Small intestine (tissue), 7 donors: ENCODE measurements around the gene SLC17A7. TPM values are rescaled to one million over a fixed set of nuclear protein-coding genes. Genes with fewer than 3 reads are reported as not detected.
A peak's percentile ranks its signal among the peaks of the same experiment; 100 is the strongest.

ENCODE experiments used
- DNase-seq, 2 donors: peaks; one replicate each; pipeline versions ENCODE4 v3.0.0 to v3.0.0-alpha.2; 2013
- FAIRE-seq: peaks from 2 replicates; lab custom pipeline; 2012; peaks lifted over from hg19 to GRCh38; lab: Jason Lieb, UNC
- H3K27ac ChIP-seq, 3 donors: one replicate each; pipeline ENCODE4 v1.5.1; 2013; ENCODE audit warnings: low read length in 2 of 3, mild to moderate bottlenecking in 2 of 3, control low read depth in 1 of 3, inconsistent platforms in 1 of 3, low read depth in 1 of 3, moderate library complexity in 1 of 3
- H3K27me3 ChIP-seq, 3 donors: one replicate each; pipeline ENCODE4 v1.6.1; 2013; ENCODE audit warnings: low read length in 3 of 3, inconsistent platforms in 1 of 3; ENCODE audit not compliant: control insufficient read depth in 3 of 3, insufficient read depth in 3 of 3
- H3K36me3 ChIP-seq, 3 donors: one replicate each; pipeline ENCODE4 v1.6.1; 2013; ENCODE audit warnings: low read length in 3 of 3, inconsistent platforms in 1 of 3, low read depth in 1 of 3, mild to moderate bottlenecking in 1 of 3, moderate library complexity in 1 of 3; ENCODE audit not compliant: control insufficient read depth in 3 of 3, insufficient read depth in 2 of 3
- H3K4me1 ChIP-seq, 3 donors: one replicate each; pipeline ENCODE4 v1.6.1; 2013; ENCODE audit warnings: low read length in 2 of 3, inconsistent platforms in 1 of 3, low read depth in 1 of 3, mild to moderate bottlenecking in 1 of 3, moderate library complexity in 1 of 3; ENCODE audit not compliant: control insufficient read depth in 3 of 3, insufficient read depth in 2 of 3
- H3K4me3 ChIP-seq, 3 donors: one replicate each; pipeline ENCODE4 v1.5.1; 2013; ENCODE audit warnings: low read length in 3 of 3, control low read depth in 1 of 3, inconsistent platforms in 1 of 3, low read depth in 1 of 3, mild to moderate bottlenecking in 1 of 3, moderate library complexity in 1 of 3
- H3K9me3 ChIP-seq, 2 donors: one replicate each; pipeline ENCODE4 v1.6.1; 2013; ENCODE audit warnings: low read depth in 1 of 2, low read length in 1 of 2; ENCODE audit not compliant: control insufficient read depth in 2 of 2, insufficient read depth in 1 of 2
- WGBS, 3 donors: extraction: QIAGEN DNeasy Blood & Tissue Kit; methylation state at CpG; one replicate each; pipeline ENCODE4 v1.1.7; 2013; 5-methylcytosine and 5-hydroxymethylcytosine counted together
- polyA plus RNA-seq, 4 donors: library from polyadenylated mRNA; stranded (reverse) in 3 of 4; unstranded in 1 of 4; fragments of 200-250 nt in 3 of 4; fragments of 120-200 nt in 1 of 4; gene quantifications; one replicate each; pipeline versions ENCODE4 v1.2.1 to v1.2.3, GENCODE V29; 2013
- donor health status: healthy with polysubstance abuse.
- donor health status: control.
- donor health status: control.
- donor health status: Bipolar disorder and iron deficiency.
- donor health status: healthy.

The SLC17A7 gene
- polyA plus RNA-seq, 4 donors, result 0.09 to 1.1 (median 0.25) TPM

DNA sequence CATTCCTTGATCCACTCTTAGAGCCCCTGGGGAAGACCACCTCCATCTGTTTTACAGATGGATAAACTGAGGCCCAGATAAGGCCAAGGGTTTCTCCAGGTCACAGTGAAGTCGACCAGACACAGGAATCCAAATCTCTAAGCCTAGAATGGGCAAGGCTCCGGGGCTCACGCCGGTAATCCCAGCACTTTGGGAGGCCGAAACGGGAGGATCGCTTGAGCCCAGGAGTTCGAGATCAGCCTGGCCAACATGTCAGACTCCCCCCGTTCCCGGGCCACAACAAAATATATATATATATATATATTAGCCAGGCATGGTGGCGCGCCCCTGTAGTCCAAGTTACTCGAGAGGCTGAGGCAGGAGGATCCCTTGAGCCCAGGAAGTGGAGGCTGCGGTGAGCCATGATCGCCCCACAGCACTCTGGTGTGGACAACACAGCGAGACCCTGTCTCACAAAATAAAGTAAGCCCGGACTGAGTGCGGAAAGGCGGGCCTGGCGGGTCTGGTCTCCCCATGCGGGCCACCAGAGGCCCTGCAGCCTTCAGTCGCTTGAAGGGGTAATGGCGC is 45.5 kb upstream of the SLC17A7 start:
- no peak for FAIRE-seq
- DNase-seq, result no peak

DNA sequence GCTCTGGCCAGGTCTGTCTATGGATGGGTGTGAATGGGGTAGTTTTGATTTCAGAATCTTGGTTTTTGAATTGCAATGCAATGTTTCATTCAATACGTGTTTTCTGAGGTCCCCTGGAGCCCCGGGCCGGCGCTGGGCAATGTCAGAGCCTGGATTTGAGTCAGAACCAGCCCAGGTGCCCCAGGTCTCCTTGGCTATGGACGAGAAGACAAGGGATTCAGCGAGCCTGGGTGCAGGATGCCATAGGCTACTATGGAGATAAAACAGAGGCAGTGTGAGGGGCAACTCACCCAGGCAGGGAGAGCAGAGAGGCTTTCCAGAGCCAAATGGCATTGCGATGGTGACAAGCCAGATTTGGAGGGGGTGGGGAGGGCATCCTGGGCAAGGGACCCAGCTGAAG is 44.9 kb upstream of the SLC17A7 start:
- FAIRE-seq, result no peak
- 91 to 92% (median 92%) methylated on average over 7 of the region's 7 CpGs for WGBS, 3 donors
- H3K36me3 ChIP-seq, result peaks cover 7 to 46% (median 12%) of the 10 kb centered on the region in 3 donors

More for the DNA sequence above, 45.5 kb upstream of the SLC17A7 start:
- peak overlapping the region in 1 of 3 donors; percentile 12 for H3K4me3 ChIP-seq
- H3K4me1 ChIP-seq, result peaks cover 0 to 34% (median 0%) of the 10 kb centered on the region in 3 donors
- H3K36me3 ChIP-seq, result peaks cover 11 to 52% (median 12%) of the 10 kb centered on the region in 3 donors
- H3K9me3 ChIP-seq, result no peaks in the 10 kb centered on the region
- H3K27ac ChIP-seq, result peak overlapping the region; percentile 42 to 78 (median 44)
- 61 to 64% (median 64%) methylated on average over 23 of the region's 23 CpGs for WGBS, 3 donors
- no peaks in the 10 kb centered on the region for H3K27me3 ChIP-seq

DNA sequence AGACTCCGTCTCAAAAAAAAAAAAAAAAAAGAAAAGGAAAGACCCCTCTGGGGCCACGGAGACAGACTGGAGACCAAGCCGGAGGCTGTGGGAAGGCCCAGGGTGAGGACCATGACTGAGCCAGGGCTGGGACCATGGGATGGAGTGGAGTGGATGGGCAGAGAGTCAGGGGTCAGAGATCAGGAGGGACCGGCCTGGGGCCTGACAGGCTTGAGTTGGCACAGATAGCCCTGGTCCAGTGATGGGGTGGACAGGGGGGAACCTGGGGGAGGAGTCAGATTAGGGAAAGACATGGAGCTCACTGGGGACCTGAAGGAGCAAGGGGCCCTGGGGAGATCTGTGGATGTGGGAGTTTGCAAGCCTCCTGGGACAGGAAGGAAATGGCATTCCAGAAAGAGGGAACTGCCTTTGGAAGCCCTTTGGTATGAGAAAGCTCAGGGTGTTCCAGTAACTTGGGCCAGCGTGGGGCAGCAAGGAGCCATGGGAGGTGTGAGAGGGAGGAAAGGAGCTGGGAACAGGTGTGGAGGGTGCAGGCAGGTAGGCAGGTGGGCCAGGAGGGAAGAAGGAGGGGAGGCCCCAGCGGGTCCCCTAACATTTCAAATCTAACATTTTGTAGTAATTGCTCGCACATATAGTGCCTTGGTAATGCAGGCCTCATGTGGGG is 39.8 kb upstream of the SLC17A7 start:
- no peak for FAIRE-seq

More for the DNA sequence above, 44.9 kb upstream of the SLC17A7 start:
- Histone ChIP-seq H3K4me1 (peaks cover 0 to 30% (median 0%) of the 10 kb centered on the region in 3 donors), H3K27me3 (no peaks in the 10 kb centered on the region), H3K4me3 (no peak overlapping the region), H3K9me3 (no peaks in the 10 kb centered on the region), H3K27ac (no peak overlapping the region)
- no peak for DNase-seq

DNA sequence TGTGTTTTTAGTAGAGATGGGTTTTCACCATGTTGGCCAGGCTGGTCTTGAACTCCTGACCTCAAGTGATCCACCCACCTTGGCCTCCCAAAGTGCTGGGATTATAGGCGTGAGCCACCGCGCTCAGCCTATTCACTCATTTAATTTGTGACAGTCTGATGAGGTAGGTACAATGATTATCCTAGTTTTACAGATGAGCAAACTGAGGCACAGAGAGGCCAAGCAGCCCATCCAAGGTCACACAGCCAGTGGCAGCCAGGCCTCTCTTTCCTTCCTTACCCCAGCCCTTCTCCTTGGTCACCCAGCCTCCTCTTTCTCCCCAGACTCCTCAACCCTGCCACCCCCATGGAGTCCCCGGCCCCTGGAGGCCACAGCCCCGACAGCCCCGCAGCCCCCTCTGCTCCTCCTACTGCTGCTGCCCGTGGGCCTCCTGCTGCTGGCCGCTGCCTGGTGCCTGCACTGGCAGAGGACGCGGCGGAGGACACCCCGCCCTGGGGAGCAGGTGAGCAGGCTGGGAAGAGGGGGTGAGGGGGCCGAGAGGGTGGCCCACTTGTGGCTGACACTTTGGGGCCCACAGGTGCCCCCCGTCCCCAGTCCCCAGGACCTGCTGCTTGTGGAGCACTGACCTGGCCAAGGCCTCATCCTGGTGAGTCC is 38.8 kb upstream of the SLC17A7 start:
- Histone ChIP-seq H3K36me3 (peaks cover 0 to 6% (median 0%) of the 10 kb centered on the region in 3 donors), H3K27me3 (no peaks in the 10 kb centered on the region), H3K27ac (no peak overlapping the region), H3K4me1 (peaks cover 0 to 5% (median 0%) of the 10 kb centered on the region in 3 donors), H3K4me3 (no peak overlapping the region), H3K9me3 (no peaks in the 10 kb centered on the region)
- 83 to 87% (median 85%) methylated on average over 12 to 14 of the region's 14 CpGs for WGBS, 3 donors
- DNase-seq, result no peak
- FAIRE-seq, result no peak

More for the DNA sequence above, 39.8 kb upstream of the SLC17A7 start:
- peaks cover 0 to 1% (median 0%) of the 10 kb centered on the region in 3 donors for H3K4me1 ChIP-seq
- 87 to 94% (median 88%) methylated on average over 6 to 7 of the region's 7 CpGs for WGBS, 3 donors
- peaks cover 0 to 9% (median 0%) of the 10 kb centered on the region in 3 donors for H3K36me3 ChIP-seq
- H3K4me3 ChIP-seq, result no peak overlapping the region
- no peak overlapping the region for H3K27ac ChIP-seq
- no peak for DNase-seq
- no peaks in the 10 kb centered on the region for H3K27me3 ChIP-seq
- H3K9me3 ChIP-seq, result no peaks in the 10 kb centered on the region

DNA sequence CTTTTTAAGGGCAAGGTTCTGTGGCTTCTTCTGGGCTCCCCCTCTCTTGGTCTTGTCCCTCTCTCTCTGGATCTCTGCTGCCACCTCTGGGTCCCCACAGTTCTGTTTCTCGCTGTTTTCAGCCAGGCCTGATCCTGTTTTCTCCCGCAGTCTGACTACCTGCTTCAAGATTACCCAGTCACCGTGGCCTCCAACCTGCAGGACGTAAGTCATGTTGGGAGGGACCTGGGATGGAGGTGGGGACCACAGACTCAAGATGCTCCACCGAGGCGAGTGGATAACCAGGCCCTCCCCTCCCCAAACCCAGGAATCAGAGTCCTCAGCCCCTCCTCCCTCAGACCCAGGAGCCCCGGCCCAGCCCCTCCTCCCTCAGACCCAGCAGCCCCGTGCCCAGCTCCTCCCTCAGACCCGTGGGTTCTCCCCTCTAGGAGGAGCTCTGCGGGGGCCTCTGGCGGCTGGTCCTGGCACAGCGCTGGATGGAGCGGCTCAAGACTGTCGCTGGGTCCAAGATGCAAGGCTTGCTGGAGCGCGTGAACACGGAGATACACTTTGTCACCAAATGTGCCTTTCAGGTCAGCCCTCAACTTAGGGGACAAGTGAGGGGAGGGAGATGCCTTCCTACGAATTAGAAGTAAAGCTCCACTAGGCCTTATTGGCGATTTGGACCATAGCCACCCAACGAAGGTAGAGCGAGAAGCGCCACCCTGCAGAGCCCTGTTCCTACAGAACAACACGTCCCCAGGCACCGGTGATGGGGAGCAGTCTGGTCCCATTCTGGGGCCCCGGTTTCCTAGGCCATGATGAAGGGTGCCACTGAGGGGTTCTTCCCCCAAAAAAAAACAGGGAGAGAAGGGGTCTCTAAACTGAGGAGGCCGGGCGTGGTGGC is 34.9 kb upstream of the SLC17A7 start:
- H3K36me3 ChIP-seq, result peaks cover 0 to 6% (median 0%) of the 10 kb centered on the region in 3 donors
- H3K27ac ChIP-seq, result peak overlapping the region in 2 of 3 donors; percentile 38 to 43
- no peaks in the 10 kb centered on the region for H3K9me3 ChIP-seq
- peaks cover 0 to 13% (median 0%) of the 10 kb centered on the region in 3 donors for H3K4me1 ChIP-seq
- no peak for FAIRE-seq
- H3K4me3 ChIP-seq, result no peak overlapping the region
- peaks cover 0 to 6% (median 0%) of the 10 kb centered on the region in 3 donors for H3K27me3 ChIP-seq
- WGBS, 3 donors, result 43 to 63% (median 59%) methylated on average over 27 of the region's 27 CpGs
- DNase-seq, result peak in 1 of 2 donors; percentile 74

DNA sequence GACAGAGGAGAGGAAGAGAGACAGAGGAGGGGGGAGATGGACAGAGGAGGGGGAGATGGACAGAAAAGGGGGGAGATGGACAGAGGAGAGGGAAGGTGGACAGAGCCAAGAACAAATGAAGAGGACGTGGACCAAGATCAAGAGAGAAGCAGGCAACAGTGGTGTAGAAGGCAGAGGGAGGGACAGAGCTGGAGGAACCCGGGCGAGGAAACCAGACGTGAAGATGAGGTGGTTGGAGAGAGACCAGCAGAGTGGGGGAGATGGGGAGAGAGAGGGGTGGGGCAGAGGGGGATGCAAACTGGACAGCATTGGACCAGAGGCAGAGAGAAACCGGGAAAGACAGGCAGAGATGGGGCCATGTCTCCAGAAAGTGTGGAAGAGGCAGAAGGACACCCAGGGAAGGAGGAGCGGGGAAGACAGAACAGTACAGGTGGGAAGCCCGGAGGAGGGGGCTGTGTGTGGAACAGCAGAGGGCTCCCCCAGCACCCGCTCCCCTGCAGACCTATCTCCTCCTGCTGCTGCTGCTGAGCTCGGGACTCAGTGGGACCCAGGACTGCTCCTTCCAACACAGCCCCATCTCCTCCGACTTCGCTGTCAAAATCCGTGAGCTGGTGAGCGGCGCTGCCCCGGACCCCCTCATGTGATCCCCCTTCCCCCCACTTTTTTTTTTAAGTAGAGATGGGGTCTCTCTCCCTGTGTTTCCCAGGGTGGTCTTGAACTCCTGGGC is 34.0 kb upstream of the SLC17A7 start:
- peak overlapping the region; percentile 33 to 77 (median 71) for H3K27ac ChIP-seq
- H3K27me3 ChIP-seq, result peaks cover 0 to 6% (median 0%) of the 10 kb centered on the region in 3 donors
- WGBS, 3 donors, result 57 to 78% (median 61%) methylated on average over 15 of the region's 15 CpGs
- FAIRE-seq (no peak), DNase-seq (no peak)
- peak overlapping the region in 2 of 3 donors; percentile 38 to 73 for H3K4me3 ChIP-seq
- H3K36me3 ChIP-seq, result peaks cover 0 to 13% (median 0%) of the 10 kb centered on the region in 3 donors
- H3K4me1 ChIP-seq, result peaks cover 0 to 13% (median 0%) of the 10 kb centered on the region in 3 donors
- no peaks in the 10 kb centered on the region for H3K9me3 ChIP-seq

DNA sequence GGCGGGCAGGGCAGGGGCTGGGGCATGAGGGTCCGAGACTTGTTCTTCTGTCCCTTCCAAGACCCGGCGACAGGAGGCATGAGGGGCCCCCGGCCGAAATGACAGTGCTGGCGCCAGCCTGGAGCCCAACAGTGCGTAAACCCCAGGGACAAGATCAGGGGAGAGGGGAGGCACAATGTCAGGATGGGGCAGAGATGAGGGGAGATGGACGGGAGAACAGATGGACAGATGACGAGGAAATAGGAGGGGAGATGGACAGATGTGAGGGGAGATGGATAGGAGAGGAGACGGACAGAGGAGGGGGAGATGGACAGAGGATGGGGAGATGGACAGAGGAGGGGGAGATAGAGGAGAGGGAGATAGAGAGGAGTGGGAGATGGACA is 33.2 kb upstream of the SLC17A7 start:
- WGBS, 3 donors, result 6 to 12% (median 7%) methylated on average over 11 of the region's 11 CpGs
- H3K36me3 ChIP-seq, result peaks cover 0 to 18% (median 0%) of the 10 kb centered on the region in 3 donors
- H3K27me3 ChIP-seq, result peaks cover 0 to 6% (median 0%) of the 10 kb centered on the region in 3 donors
- H3K9me3 ChIP-seq, result no peaks in the 10 kb centered on the region
- peak overlapping the region; percentile 38 to 73 (median 69) for H3K4me3 ChIP-seq
- H3K27ac ChIP-seq, result peak overlapping the region; percentile 33 to 77 (median 71)
- FAIRE-seq (no peak), DNase-seq (no peak)
- peaks cover 0 to 13% (median 0%) of the 10 kb centered on the region in 3 donors for H3K4me1 ChIP-seq
